ENCODE measurements around the gene VCL.
A peak's percentile ranks its signal among the peaks of the same experiment; 100 is the strongest.
"Not testable (repeated sequence)": the region's sequence is repeated elsewhere in the genome, so short reads cannot be mapped to it uniquely, and the experiment has no call there.

The VCL gene

DNA sequence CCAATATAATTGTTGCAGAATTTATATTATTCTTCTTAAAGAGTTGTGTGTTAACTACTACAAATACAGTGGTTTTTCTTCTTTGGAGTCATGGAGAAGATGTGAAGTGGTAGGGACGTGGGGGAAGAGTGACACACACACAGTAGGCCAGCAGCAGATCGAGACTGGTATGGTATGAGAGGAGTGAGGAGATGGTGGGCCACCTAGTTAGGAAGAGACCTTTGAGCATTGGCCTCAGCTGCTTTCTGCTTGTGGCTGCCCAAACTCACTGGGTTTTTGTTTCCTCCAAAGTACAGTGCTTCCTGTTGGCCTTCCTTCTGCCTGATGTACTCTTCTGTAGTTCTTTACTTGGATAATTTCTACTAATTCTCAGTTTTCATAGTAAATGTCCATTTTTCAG is 14.6 kb downstream of the VCL start:
- Mint-ChIP-seq H3K36me3 (ENCODE audit: low read depth) (peaks cover 9% of the 10 kb centered on the region), H3K4me1 (ENCODE audit: low read depth) (peaks cover 40% of the 10 kb centered on the region), H3K4me3 (no peak overlapping the region), H3K27ac (no peak overlapping the region), H3K27me3 (no peaks in the 10 kb centered on the region), H3K9me3 (no peaks in the 10 kb centered on the region)

GRCh38 chr10:74013004-74013403 is 15.1 kb downstream of the VCL start:
- Mint-ChIP-seq H3K9me3 (no peaks in the 10 kb centered on the region), H3K4me1 (ENCODE audit: low read depth) (peaks cover 39% of the 10 kb centered on the region), H3K4me3 (no peak overlapping the region), H3K36me3 (ENCODE audit: low read depth) (peaks cover 9% of the 10 kb centered on the region), H3K27ac (no peak overlapping the region), H3K27me3 (no peaks in the 10 kb centered on the region)

DNA sequence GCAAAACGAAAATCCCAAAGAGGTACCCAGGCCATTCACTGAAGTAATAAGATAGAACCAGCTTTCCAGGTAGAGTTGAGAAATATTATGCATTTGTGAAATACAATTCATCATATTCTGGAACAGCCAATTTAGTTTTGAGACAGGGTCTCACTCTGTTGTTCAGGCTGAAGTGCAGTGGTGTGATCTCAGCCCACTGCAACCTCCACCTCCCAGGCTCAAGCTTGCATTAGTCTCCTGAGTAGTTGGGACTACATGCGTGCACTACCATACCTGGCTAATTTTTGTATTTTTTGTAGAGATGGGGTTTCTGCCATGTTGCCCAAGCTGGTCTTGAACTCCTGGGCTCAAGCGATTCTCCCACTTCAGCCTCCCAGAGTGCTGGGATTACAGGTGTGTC is 16.7 kb downstream of the VCL start:
- H3K27ac Mint-ChIP-seq, H3K4me3 Mint-ChIP-seq, H3K27me3 Mint-ChIP-seq, H3K9me3 Mint-ChIP-seq: not testable (repeated sequence)
- Mint-ChIP-seq H3K36me3 (ENCODE audit: low read depth) (peaks cover 13% of the 10 kb centered on the region), H3K4me1 (ENCODE audit: low read depth) (peaks cover 30% of the 10 kb centered on the region)

DNA sequence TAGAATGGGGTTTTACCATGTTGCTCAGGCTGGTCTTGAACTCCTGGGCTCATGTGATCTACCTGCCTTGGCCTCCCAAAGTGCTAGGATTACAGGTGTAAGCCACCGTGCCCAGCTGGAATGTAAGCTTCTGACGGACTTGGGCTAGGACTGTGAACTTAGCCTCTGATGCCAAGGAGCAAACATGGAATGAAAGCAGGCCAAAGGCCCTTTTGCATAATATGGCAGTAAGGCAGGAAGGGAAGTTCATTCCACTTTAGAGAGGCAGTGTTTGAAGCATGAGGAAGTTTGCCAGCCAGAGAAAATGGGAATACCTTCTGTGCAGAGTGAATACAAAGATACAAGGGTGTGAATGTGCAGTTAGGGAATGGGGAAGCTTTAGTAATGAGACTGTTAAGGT is 20.3 kb downstream of the VCL start:
- Mint-ChIP-seq H3K9me3 (no peaks in the 10 kb centered on the region), H3K27ac (no peak overlapping the region), H3K4me1 (ENCODE audit: low read depth) (peaks cover 19% of the 10 kb centered on the region), H3K36me3 (ENCODE audit: low read depth) (peaks cover 12% of the 10 kb centered on the region), H3K4me3 (no peak overlapping the region), H3K27me3 (no peaks in the 10 kb centered on the region)

DNA sequence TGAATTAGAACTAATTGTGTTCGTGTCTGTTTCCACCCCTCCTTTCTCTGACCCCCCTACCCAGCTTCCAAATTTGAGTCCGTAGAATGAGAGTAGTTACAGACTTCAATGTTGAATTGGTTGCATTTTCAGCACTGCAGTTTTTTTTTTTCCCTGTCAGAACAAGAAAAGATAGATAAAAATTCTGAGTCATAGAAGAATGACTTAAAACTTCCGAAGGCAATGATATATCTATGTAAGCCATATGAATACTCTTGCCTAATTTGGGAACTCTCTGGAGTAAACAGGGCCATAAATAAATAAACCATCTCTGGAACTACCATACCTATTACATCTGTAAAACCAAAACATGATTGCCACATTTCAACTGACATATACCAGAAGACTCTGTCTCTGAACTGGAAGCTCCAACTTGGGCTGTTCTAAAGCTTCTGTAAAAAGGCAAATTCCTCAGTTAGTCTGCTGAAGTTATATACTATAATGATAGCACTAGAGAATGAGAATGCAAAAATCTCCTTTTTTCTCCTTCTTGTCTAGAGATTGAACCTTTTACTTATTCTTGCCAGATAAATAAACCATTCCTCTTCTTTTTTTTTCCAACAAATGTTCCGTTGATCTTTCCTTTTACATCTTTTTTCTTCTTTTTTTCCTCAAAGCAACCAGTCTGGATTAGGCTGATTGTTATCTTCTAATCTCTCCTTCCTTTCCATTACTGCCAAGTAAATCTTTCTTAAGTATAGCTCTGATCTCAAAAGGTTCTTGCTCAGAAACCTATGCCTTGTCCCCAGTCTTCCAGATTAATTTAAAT is 23.5 kb downstream of the VCL start:
- peaks cover 31% of the 10 kb centered on the region for H3K4me1 Mint-ChIP-seq (ENCODE audit: low read depth)
- H3K36me3 Mint-ChIP-seq (ENCODE audit: low read depth) = peaks cover 11% of the 10 kb centered on the region
- no peaks in the 10 kb centered on the region for H3K27me3 Mint-ChIP-seq
- no peaks in the 10 kb centered on the region for H3K9me3 Mint-ChIP-seq
- peak overlapping the region; percentile 9 for H3K27ac Mint-ChIP-seq
- H3K4me3 Mint-ChIP-seq = no peak overlapping the region

DNA sequence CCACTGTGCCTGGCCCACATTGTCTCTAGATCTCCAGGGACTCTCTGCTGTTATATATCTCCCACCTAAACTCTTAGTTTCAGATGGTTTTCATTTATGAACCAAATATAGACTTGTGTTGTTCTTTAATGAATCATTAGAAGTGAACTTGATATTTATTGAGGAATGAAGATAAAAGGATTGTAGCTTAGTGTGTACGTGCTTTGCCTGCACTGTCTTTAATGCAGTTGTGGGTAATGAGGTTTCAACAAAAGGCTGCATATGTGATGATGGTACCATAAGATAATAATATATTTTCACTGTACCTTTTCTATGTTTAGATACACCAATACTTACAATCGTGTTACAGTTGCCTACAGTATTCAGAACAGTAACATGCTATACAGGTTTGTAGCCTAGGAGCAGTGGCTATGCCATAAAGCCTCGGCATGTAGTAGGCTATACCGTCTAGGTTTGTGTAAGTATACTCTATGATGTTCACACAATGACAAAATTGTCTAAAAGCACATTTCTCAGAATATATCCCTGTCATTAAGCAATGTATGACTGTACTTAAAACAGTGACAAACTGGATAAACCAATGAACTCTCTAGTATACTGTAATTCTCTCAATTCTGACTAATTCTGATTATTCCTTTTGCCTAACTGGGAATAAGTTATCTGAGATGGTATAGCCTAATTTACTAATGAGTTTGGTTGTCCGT is 25.2 kb downstream of the VCL start:
- H3K4me1 Mint-ChIP-seq (ENCODE audit: low read depth) = peaks cover 46% of the 10 kb centered on the region
- peaks cover 11% of the 10 kb centered on the region for H3K36me3 Mint-ChIP-seq (ENCODE audit: low read depth)
- no peaks in the 10 kb centered on the region for H3K27me3 Mint-ChIP-seq
- H3K9me3 Mint-ChIP-seq = no peaks in the 10 kb centered on the region
- no peak overlapping the region for H3K4me3 Mint-ChIP-seq
- no peak overlapping the region for H3K27ac Mint-ChIP-seq

DNA sequence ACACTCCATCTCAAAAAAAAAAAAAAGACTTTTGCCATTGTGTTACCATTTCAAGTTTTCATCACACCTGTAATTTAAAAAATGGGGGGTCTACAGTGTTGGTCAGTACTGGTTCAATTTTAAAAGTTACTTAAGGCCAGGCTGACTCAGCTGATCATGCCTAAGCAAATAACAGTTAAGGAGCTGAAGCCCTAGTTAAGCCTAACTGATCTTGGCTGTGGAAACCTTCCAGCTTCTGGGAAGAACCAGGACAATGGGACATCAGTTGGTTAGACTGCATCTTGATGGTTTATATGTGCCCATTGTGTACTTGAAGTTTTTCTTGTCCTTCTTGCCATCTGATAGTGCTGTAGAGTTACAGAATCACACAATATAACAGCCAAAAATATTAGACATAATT is 26.7 kb downstream of the VCL start:
- Mint-ChIP-seq H3K4me1 (ENCODE audit: low read depth) (peaks cover 46% of the 10 kb centered on the region), H3K36me3 (ENCODE audit: low read depth) (peaks cover 8% of the 10 kb centered on the region), H3K27ac (no peak overlapping the region), H3K4me3 (no peak overlapping the region), H3K9me3 (no peaks in the 10 kb centered on the region), H3K27me3 (no peaks in the 10 kb centered on the region)

GRCh38 chr10:74025380-74025978 is 27.6 kb downstream of the VCL start:
- H3K27me3 Mint-ChIP-seq = no peaks in the 10 kb centered on the region
- no peak overlapping the region for H3K27ac Mint-ChIP-seq
- peaks cover 8% of the 10 kb centered on the region for H3K36me3 Mint-ChIP-seq (ENCODE audit: low read depth)
- no peaks in the 10 kb centered on the region for H3K9me3 Mint-ChIP-seq
- no peak overlapping the region for H3K4me3 Mint-ChIP-seq
- peaks cover 45% of the 10 kb centered on the region for H3K4me1 Mint-ChIP-seq (ENCODE audit: low read depth)

- H3K27me3 Mint-ChIP-seq = no peaks in the 10 kb centered on the region
- H3K27ac Mint-ChIP-seq = no peak overlapping the region
- no peak overlapping the region for H3K4me3 Mint-ChIP-seq
These were observed 28.6 kb downstream of the VCL start for GRCh38 chr10:74026428-74027015.

GRCh38 chr10:74027702-74028101 is 29.8 kb downstream of the VCL start:
- Mint-ChIP-seq H3K9me3 (no peaks in the 10 kb centered on the region), H3K4me1 (ENCODE audit: low read depth) (peaks cover 41% of the 10 kb centered on the region), H3K27me3 (no peaks in the 10 kb centered on the region), H3K27ac (no peak overlapping the region), H3K36me3 (ENCODE audit: low read depth) (peaks cover 7% of the 10 kb centered on the region), H3K4me3 (no peak overlapping the region)

More at GRCh38 chr10:74026428-74027015, 28.6 kb downstream of the VCL start:
- no peaks in the 10 kb centered on the region for H3K9me3 Mint-ChIP-seq
- peaks cover 8% of the 10 kb centered on the region for H3K36me3 Mint-ChIP-seq (ENCODE audit: low read depth)
- peaks cover 46% of the 10 kb centered on the region for H3K4me1 Mint-ChIP-seq (ENCODE audit: low read depth)

DNA sequence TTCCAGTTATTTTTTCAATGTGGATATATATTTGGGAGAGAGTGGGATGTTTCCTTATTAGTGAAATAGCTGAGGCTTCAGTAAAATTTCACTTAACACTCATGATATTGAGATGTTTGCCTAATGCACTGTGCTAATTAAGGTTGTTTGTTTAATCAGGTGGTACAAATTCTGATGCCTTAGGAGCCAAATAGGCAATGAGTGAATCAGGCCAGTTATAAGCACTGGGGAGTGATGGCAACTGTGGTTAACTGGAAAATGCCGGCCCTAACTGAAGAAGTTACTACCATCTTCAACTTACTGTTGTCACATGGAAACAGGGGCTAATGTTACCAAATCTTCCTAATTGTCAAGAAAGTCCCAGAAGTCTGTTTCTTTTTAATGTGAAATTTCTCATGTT is 32.0 kb downstream of the VCL start:
- no peaks in the 10 kb centered on the region for H3K27me3 Mint-ChIP-seq
- H3K4me1 Mint-ChIP-seq (ENCODE audit: low read depth) = peaks cover 45% of the 10 kb centered on the region
- H3K36me3 Mint-ChIP-seq (ENCODE audit: low read depth) = peaks cover 4% of the 10 kb centered on the region
- no peak overlapping the region for H3K4me3 Mint-ChIP-seq
- H3K27ac Mint-ChIP-seq = no peak overlapping the region
- no peaks in the 10 kb centered on the region for H3K9me3 Mint-ChIP-seq

DNA sequence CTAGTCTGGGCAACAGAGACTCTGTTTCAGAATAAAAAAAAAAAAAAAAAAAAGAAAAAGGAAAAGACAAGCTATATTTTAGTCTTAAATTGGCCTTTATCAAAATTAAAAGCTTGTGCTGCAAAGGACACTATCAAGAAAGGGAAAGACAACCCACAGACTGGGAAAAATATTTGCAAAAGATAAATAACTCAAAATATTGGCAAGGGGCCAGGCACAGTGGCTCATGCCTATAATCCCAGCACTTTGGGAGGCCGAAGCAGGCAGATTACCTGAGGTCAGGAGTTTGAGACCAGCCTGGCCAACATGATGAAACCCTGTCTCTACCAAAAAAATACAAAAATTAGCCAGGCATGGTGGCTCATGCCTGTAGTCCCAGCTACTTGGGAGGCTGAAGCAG is 34.3 kb downstream of the VCL start:
- not testable (repeated sequence) for H3K27me3 Mint-ChIP-seq; H3K27ac Mint-ChIP-seq; H3K4me3 Mint-ChIP-seq; H3K36me3 Mint-ChIP-seq (ENCODE audit: low read depth); H3K9me3 Mint-ChIP-seq
- H3K4me1 Mint-ChIP-seq (ENCODE audit: low read depth) = peaks cover 37% of the 10 kb centered on the region

DNA sequence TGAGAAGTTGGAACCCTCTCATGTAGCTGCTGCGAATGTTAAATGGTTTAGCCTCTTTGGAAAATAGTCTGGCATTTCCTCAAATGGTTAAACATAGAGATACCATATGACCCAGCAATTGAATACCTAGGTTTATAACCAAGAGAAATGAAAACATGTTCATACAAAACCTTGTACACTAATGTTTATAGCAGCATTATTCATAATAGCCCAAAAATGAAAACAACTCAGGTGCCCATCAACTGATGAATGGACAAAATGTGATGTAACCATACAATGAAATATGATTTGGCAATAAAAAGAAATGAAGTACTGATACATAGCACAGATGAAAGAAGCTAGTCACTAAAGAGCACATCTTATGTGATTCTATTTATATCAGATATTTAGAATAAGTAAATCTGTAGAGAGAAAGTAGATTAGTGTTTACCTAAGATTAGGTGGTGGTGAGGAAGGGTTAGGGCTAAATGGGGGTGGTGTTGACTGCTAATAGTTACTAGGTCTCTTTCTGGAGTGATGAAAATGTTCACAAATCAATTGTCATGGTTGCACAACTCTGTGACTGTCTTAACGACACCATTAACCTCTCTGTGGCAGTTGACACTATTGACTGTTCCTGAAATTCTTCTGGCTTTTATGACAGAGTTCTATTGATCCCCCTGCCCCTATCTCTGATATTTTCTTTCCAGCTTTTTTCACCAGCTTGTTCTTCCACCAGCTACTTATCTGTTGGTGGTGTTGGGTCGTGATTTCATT is 35.2 kb downstream of the VCL start:
- Mint-ChIP-seq H3K4me1 (ENCODE audit: low read depth) (peaks cover 30% of the 10 kb centered on the region), H3K27ac (no peak overlapping the region), H3K4me3 (no peak overlapping the region), H3K27me3 (no peaks in the 10 kb centered on the region), H3K36me3 (ENCODE audit: low read depth) (peaks cover 5% of the 10 kb centered on the region), H3K9me3 (no peaks in the 10 kb centered on the region)

- no peaks in the 10 kb centered on the region for H3K9me3 Mint-ChIP-seq
- H3K36me3 Mint-ChIP-seq (ENCODE audit: low read depth) = peaks cover 5% of the 10 kb centered on the region
- no peak overlapping the region for H3K4me3 Mint-ChIP-seq
- H3K4me1 Mint-ChIP-seq (ENCODE audit: low read depth) = peaks cover 30% of the 10 kb centered on the region
- H3K27ac Mint-ChIP-seq = no peak overlapping the region
- no peaks in the 10 kb centered on the region for H3K27me3 Mint-ChIP-seq
These were observed 35.8 kb downstream of the VCL start for GRCh38 chr10:74033702-74034101.
